Measurements from ENCODE around the gene CTNNBIP1. TPM values are rescaled to one million over a fixed set of nuclear protein-coding genes. Genes with fewer than 3 reads are reported as not detected.

CTNNBIP1 gene
- total and polyA plus RNA-seq, 9 of the 15 experiments (the other 6 are each of a cell fraction or from before 2014, with no cell fraction given): 0.65 to 29.2 (median 14.7) TPM

- TF ChIP-seq REST (IDR thresholded peaks at IDR 0.05; ENCODE audit: borderline replicate concordance): peak; percentile 94
- TF ChIP-seq REST (CRISPR knock-in tag; IDR thresholded peaks at IDR 0.05; ENCODE audit: low read depth): no peak
- TF ChIP-seq CREB3 (tag; conservative IDR thresholded peaks at IDR 0.05; ENCODE audit: low read depth): no peak
- TF ChIP-seq ZNF253 (CRISPR knock-in tag; conservative IDR thresholded peaks at IDR 0.05): no peak
- no peak for TF ChIP-seq RBM14 (IDR thresholded peaks at IDR 0.05; ENCODE audit: borderline replicate concordance, insufficient read depth, low read depth, low read length)
- no peak for TF ChIP-seq ZNF79 (CRISPR knock-in tag; IDR thresholded peaks at IDR 0.05; ENCODE audit: low read depth)
- no peak for TF ChIP-seq CREB3L1 (IDR thresholded peaks at IDR 0.05; ENCODE audit: borderline replicate concordance, low read depth)
- no peak for TF ChIP-seq NCOR1 (IDR thresholded peaks at IDR 0.05)
- peak; percentile 62; the same call in 1 of the 2 replicates for TF ChIP-seq ZNF263 (CRISPR knock-in tag; IDR thresholded peaks at IDR 0.05; ENCODE audit: borderline replicate concordance)
- no peak for TF ChIP-seq ZNF785 (CRISPR knock-in tag; IDR thresholded peaks at IDR 0.05)
- TF ChIP-seq TEAD2 (tag; IDR thresholded peaks at IDR 0.05): no peak
- TF ChIP-seq SREBF1 (IDR thresholded peaks at IDR 0.05; ENCODE audit: borderline replicate concordance, low read depth, low read length): no peak
- no peak for TF ChIP-seq EP300 (IDR thresholded peaks at IDR 0.05; ENCODE audit: low read length)
- TF ChIP-seq GTF2A2 (tag; IDR thresholded peaks at IDR 0.05): no peak
- TF ChIP-seq ETS2 (tag; IDR thresholded peaks at IDR 0.05; ENCODE audit: borderline replicate concordance, poor library complexity, severe bottlenecking): no peak
- no peak for TF ChIP-seq TAF9B (IDR thresholded peaks at IDR 0.05; ENCODE audit: partially characterized antibody)
These were observed 42.4 kb downstream of the CTNNBIP1 start (continued) for GRCh38 chr1:9867408-9868243.
